HCT116 (cell line): Measurements from ENCODE around the gene TAB3. TPM values are rescaled to one million over a fixed set of nuclear protein-coding genes. Genes with fewer than 3 reads are reported as not detected.

Source experiments
- ATAC-seq: fragments of 200-7000 bp; cut with Tn5 transposase; 2 replicates; pipeline ENCODE4 v1.9.1; 2020; ENCODE audit warnings: mild to moderate bottlenecking, moderate library complexity
- BruUV-seq: library from RNA; stranded (reverse); fragments of 400-500 nt; replicated peaks from 2 replicates; lab custom pipeline; 2021; lab: Mats Ljungman, UMichigan
- CTCF ChIA-PET: fragments of 300-600 bp; sonication (Branson Sonifier 250); formaldehyde crosslinking; loops from one replicate; lab custom pipeline; 2021; ENCODE audit warnings: antibody characterized with exemption; lab: Charles Lee
- POLR2A ChIA-PET: fragments of 300-600, 350-600 bp; sonication (Branson Sonifier 250); formaldehyde crosslinking; loops from one replicate; lab custom pipeline; 2021; ENCODE audit warnings: antibody characterized with exemption; lab: Charles Lee
- RAD21 ChIA-PET, 2 experiments: fragments of 300-600 bp; sonication (Branson Sonifier 250); formaldehyde crosslinking; loops; one replicate each; lab custom pipeline; 2023; ENCODE audit warnings: low total read pairs in 2 of 2; ENCODE audit not compliant: uncharacterized antibody in 2 of 2, unreplicated experiment in 2 of 2, low non-redundant PET in 1 of 2; lab: Charles Lee
- DNase-seq: peaks from one replicate; pipeline ENCODE4 v3.0.0-alpha.2; 2010; ENCODE audit warnings: low read depth, low spot score
- H2AFZ ChIP-seq: fragments of 200-600 bp; shearing (Covaris generic), sonication (generic); 2 replicates; pipeline ENCODE4 v1.6.1; 2017; ENCODE audit warnings: low read depth, mixed run types, mixed read lengths, antibody characterized with exemption, low read length; ENCODE audit not compliant: poor library complexity, severe bottlenecking
- H3K27ac ChIP-seq: 2 replicates; pipeline ENCODE4 v1.5.1; 2012; ENCODE audit warnings: low read depth, low read length
- H3K27me3 ChIP-seq: fragments of 200-600 bp; sonication (generic); 2 replicates; pipeline ENCODE4 v1.6.1; 2016; ENCODE audit warnings: mixed run types, low read length, mixed read lengths; ENCODE audit not compliant: insufficient read depth
- H3K36me3 ChIP-seq, 2 experiments: fragments of 200-500 bp in 1 of 2; fragments of 200-600 bp in 1 of 2; sonication (Bioruptor generic) in 1 of 2; sonication (generic) in 1 of 2; 2 replicates each; pipeline versions ENCODE4 v1.5.1 to v1.6.1; 2014 to 2016; ENCODE audit warnings: low read length in 2 of 2, inconsistent platforms in 1 of 2, mixed read lengths in 1 of 2, mixed run types in 1 of 2; ENCODE audit not compliant: insufficient read depth in 2 of 2, control insufficient read depth in 1 of 2
- H3K4me1 ChIP-seq, 2 experiments: fragments of 200-600 bp in 1 of 2; sonication (generic) in 1 of 2; 2 replicates each; pipeline versions ENCODE4 v1.5.1 to v1.6.1; 2012 to 2017; ENCODE audit warnings: low read length in 2 of 2, inconsistent platforms in 1 of 2, mild to moderate bottlenecking in 1 of 2, mixed read lengths in 1 of 2, mixed run types in 1 of 2, moderate library complexity in 1 of 2; ENCODE audit not compliant: insufficient read depth in 2 of 2, control insufficient read depth in 1 of 2
- H3K4me2 ChIP-seq: fragments of 200-600 bp; sonication (generic); 2 replicates; pipeline ENCODE4 v1.6.1; 2017; ENCODE audit warnings: mixed run types, low read length, mixed read lengths
- H3K4me3 ChIP-seq, 2 experiments: fragments of 200-600 bp in 1 of 2; sonication (generic) in 1 of 2; replicated peaks in 1 of 2; 2 replicates each; pipeline ENCODE4 v1.5.1; 2011 to 2016; ENCODE audit warnings: low read length in 2 of 2, control low read depth in 1 of 2, low read depth in 1 of 2, mild to moderate bottlenecking in 1 of 2, mixed read lengths in 1 of 2, mixed run types in 1 of 2
- H3K79me2 ChIP-seq: fragments of 200-600 bp; sonication (generic); 2 replicates; pipeline ENCODE4 v1.6.1; 2017; ENCODE audit warnings: mild to moderate bottlenecking, mixed run types, low read length, moderate library complexity, mixed read lengths; ENCODE audit not compliant: insufficient read depth
- H3K9ac ChIP-seq: fragments of 200-600 bp; sonication (generic); 2 replicates; pipeline ENCODE4 v1.6.1; 2016; ENCODE audit warnings: low read length, mixed read lengths
- H3K9me2 ChIP-seq: fragments of 200-600 bp; sonication (generic), shearing (Covaris generic); 2 replicates; pipeline ENCODE4 v1.6.1; 2017; ENCODE audit warnings: mixed run types, mild to moderate bottlenecking, moderate library complexity; ENCODE audit not compliant: insufficient read depth
- H3K9me3 ChIP-seq, 2 experiments: fragments of 200-500 bp in 1 of 2; fragments of 200-600 bp in 1 of 2; sonication (Bioruptor generic) in 1 of 2; sonication (generic) in 1 of 2; 2 replicates each; pipeline ENCODE4 v1.6.1; 2014 to 2017; ENCODE audit warnings: low read length in 2 of 2, mixed read lengths in 2 of 2, inconsistent platforms in 1 of 2, low read depth in 1 of 2, mild to moderate bottlenecking in 1 of 2, mixed run types in 1 of 2, moderate library complexity in 1 of 2; ENCODE audit not compliant: control insufficient read depth in 1 of 2, insufficient read depth in 1 of 2
- H4K20me1 ChIP-seq: fragments of 200-600 bp; sonication (generic), shearing (Covaris generic); 2 replicates; pipeline ENCODE4 v1.6.1; 2017; ENCODE audit warnings: mixed run types, mild to moderate bottlenecking, moderate library complexity; ENCODE audit not compliant: insufficient read depth
- CBX3 ChIP-seq: IDR thresholded peaks from 2 replicates; pipeline ENCODE4 v1.6.1; 2012; ENCODE audit warnings: low read depth
- EGR1 ChIP-seq: IDR thresholded peaks from 2 replicates; pipeline ENCODE4 v1.6.1; 2012; ENCODE audit warnings: low read depth
- ELF1 ChIP-seq: IDR thresholded peaks from 2 replicates; pipeline ENCODE4 v1.6.1; 2012; ENCODE audit warnings: low read depth, borderline replicate concordance
- EZH2phosphoT487 ChIP-seq: fragments of 200-600 bp; IDR thresholded peaks from 2 replicates; pipeline ENCODE4 v1.6.1; 2018; ENCODE audit warnings: antibody characterized with exemption, borderline replicate concordance
- FOSL1 ChIP-seq: IDR thresholded peaks from 2 replicates; pipeline ENCODE4 v1.6.1; 2012; ENCODE audit warnings: low read depth
- JUND ChIP-seq: IDR thresholded peaks from 2 replicates; pipeline ENCODE4 v1.6.1; 2012
- MAX ChIP-seq: IDR thresholded peaks from 2 replicates; pipeline ENCODE4 v1.6.1; 2012
- POLR2A ChIP-seq: IDR thresholded peaks from 2 replicates; pipeline ENCODE4 v1.7.0; 2011; ENCODE audit warnings: borderline replicate concordance; ENCODE audit not compliant: insufficient read depth, insufficient read length; ENCODE audit errors: extremely low read depth
- POLR2AphosphoS5 ChIP-seq: IDR thresholded peaks from 2 replicates; pipeline ENCODE4 v1.6.1; 2011; ENCODE audit warnings: mild to moderate bottlenecking, low read depth, low read length, moderate library complexity
- RAD21 ChIP-seq: IDR thresholded peaks from 2 replicates; pipeline ENCODE4 v1.6.1; 2012; ENCODE audit warnings: low read depth, mild to moderate bottlenecking
- REST ChIP-seq: IDR thresholded peaks from 2 replicates; pipeline ENCODE4 v1.6.1; 2012; ENCODE audit warnings: low read depth
- SIN3A ChIP-seq: IDR thresholded peaks from 2 replicates; pipeline ENCODE4 v1.6.1; 2012; ENCODE audit warnings: low read depth
- SP1 ChIP-seq: IDR thresholded peaks from 2 replicates; pipeline ENCODE4 v1.6.1; 2012; ENCODE audit warnings: low read depth
- TCF7L2 ChIP-seq: IDR thresholded peaks from 2 replicates; pipeline ENCODE4 v1.7.0; 2011; ENCODE audit warnings: borderline replicate concordance, inconsistent platforms; ENCODE audit not compliant: insufficient read depth, insufficient read length; ENCODE audit errors: extremely low read depth
- ZFX ChIP-seq: fragments of 450-650 bp; IDR thresholded peaks from 2 replicates; pipeline ENCODE4 v1.6.1; 2017
- ZNF274 ChIP-seq: fragments of 200-500 bp; sonication (Bioruptor generic); IDR thresholded peaks from 2 replicates; pipeline ENCODE4 v1.6.1; 2014; ENCODE audit warnings: mild to moderate bottlenecking, low read depth, low read length, inconsistent platforms
- intact Hi-C: fragments of 100-400 bp; cut with micrococcal nuclease; formaldehyde crosslinking; loops from 2 replicates; pipeline ENCODE4 v1.10.0; 2022
- total RNA-seq: library from RNA; stranded (reverse); gene quantifications from one replicate; pipeline ENCODE4 v1.2.1, GENCODE V29; 2021; ENCODE audit not compliant: unreplicated experiment
- TF ChIP-seq, protein P1 (sequence below): IDR thresholded peaks from 2 replicates; pipeline ENCODE4 v1.6.1; 2012

TAB3 gene
- total RNA-seq, 1 experiment from 2014 or later, result 11.2 TPM

DNA sequence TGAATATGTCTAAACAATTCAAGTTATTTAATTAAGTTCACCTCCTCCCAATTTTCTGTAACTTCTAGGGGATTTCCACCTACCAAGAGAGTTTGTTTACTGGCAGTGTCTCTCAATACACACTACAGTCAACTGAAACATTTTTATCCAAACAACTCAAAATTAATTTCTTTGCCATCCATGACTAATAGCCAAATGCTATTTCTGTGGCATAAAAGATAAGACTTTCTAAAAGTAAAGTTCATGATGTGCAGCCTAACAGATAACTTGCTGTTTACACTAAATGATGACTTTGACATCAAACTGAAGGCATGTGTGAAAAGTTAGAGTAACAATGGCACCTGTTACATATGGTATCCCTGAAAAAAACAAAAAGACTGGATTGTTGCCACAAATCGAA, 7.3 kb downstream of the TAB3 start:
- no peak overlapping the region for H3K4me3 ChIP-seq
- ATAC-seq (no peak), DNase-seq (no peak)
- intact Hi-C loops, result no loop called here
- no peaks in the 10 kb centered on the region for H3K36me3 ChIP-seq
- no peaks in the 10 kb centered on the region for H3K9me3 ChIP-seq
- no TSS peak for BruUV-seq
- H3K4me1 ChIP-seq, result peaks cover 0 to 25% of the 10 kb centered on the region in 2 experiments; a peak in 2 of 4 replicates
- H3K4me2 ChIP-seq, result no peak overlapping the region
- no peak overlapping the region for H2AFZ ChIP-seq
- ChIA-PET POLR2A (no interaction called here), RAD21 (no interaction called here), CTCF (no interaction called here)
- no peak overlapping the region for H3K27ac ChIP-seq
- H3K9ac ChIP-seq, result no peak overlapping the region
- H3K79me2 ChIP-seq, result peaks cover 35% of the 10 kb centered on the region
- H4K20me1 ChIP-seq, result no peaks in the 10 kb centered on the region
- no peaks in the 10 kb centered on the region for H3K27me3 ChIP-seq
- TF ChIP-seq TCF7L2 (no peak), JUND (no peak), EZH2phosphoT487 (no peak), FOSL1 (no peak), SP1 (no peak), POLR2A (no peak), ZNF274 (no peak), MAX (no peak), ELF1 (no peak), ZFX (no peak), CBX3 (no peak)
- TF ChIP-seq, protein P1, sequence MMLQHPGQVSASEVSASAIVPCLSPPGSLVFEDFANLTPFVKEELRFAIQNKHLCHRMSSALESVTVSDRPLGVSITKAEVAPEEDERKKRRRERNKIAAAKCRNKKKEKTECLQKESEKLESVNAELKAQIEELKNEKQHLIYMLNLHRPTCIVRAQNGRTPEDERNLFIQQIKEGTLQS, result no peak
- no peaks in the 10 kb centered on the region for H3K9me2 ChIP-seq

DNA sequence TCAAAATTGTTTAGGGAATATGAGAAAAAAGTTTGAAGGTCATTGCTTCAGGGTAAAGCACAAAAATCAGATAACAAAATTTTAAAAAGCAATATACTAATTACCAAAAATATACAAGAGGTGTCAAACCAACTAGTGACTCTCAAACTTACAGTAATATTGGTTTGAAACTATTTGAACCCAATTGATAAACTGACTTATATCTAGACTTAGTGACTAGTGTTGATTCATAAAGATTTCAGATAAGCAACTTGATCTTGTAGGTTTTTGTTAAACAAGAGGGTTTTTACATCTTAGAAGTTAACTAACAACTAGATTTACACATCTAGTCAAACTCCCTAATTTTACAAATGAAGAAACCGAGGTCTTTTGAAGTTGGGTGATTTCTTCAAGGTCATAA, 7.7 kb downstream of the TAB3 start:
- Histone ChIP-seq H3K9me2 (no peaks in the 10 kb centered on the region), H3K4me3 (no peak overlapping the region), H3K27me3 (no peaks in the 10 kb centered on the region), H3K4me1 (peaks cover 0 to 29% of the 10 kb centered on the region in 2 experiments; a peak in 2 of 4 replicates), H3K79me2 (peaks cover 35% of the 10 kb centered on the region), H4K20me1 (no peaks in the 10 kb centered on the region), H2AFZ (no peak overlapping the region), H3K9ac (no peak overlapping the region), H3K36me3 (no peaks in the 10 kb centered on the region), H3K27ac (no peak overlapping the region), H3K9me3 (no peaks in the 10 kb centered on the region), H3K4me2 (no peak overlapping the region)
- intact Hi-C loops, result no loop called here
- RAD21 ChIA-PET, result no interaction called here
- no TSS peak for BruUV-seq
- no peak for ATAC-seq
- POLR2A ChIA-PET, result no interaction called here
- CTCF ChIA-PET, result no interaction called here
- no peak for DNase-seq
- TF ChIP-seq EZH2phosphoT487 (no peak), POLR2A (no peak), EGR1 (no peak), ELF1 (no peak), POLR2AphosphoS5 (no peak), REST (no peak), RAD21 (no peak), FOSL1 (no peak), SIN3A (no peak)
